AG08395 (cell line): ENCODE measurements around the gene CLSTN2.

Experiments used
- DNase-seq: peaks from one replicate; pipeline ENCODE4 v3.0.0; 2012; ENCODE audit warnings: mixed read lengths, low spot score

CLSTN2 gene

DNA sequence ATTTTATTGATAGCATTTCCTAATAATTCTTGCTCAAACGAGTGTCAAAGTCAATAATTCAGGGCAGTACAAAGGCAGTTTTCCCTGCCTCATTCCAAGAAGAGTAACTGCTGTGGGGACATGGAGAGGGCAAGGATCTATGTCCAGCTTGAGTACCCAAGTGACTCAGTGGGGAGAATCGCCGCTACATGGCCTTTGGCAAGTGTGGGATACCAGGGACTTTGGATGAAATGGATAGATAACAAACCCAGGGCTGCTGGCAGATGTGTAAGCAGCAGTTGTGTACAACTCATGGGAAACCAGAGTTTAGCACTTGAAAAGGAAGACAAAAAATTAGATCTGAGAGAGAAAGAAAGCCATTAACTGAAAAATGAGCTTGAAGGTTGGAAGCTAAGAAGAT lies 620.7 kb downstream of the CLSTN2 start:
- no peak for DNase-seq

DNA sequence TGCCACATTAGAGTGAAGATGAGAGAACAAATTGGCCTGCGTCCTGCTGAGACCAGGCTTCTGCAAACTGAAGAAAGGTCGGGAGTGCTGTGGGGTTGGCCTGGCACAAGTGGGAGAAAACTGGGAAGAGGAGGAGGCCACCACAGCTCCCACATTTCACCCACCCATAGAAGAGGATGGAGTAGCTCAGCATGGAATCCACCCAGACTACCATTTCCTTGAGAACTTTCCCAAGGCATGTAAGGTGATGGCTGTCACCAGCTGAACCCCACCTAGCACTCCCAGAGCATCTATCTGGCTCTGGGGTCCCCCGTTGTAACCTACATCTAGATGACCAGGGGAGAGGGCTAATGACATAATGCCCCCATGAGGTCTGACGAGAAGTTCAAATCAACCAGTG lies 622.5 kb downstream of the CLSTN2 start:
- no peak for DNase-seq

DNA sequence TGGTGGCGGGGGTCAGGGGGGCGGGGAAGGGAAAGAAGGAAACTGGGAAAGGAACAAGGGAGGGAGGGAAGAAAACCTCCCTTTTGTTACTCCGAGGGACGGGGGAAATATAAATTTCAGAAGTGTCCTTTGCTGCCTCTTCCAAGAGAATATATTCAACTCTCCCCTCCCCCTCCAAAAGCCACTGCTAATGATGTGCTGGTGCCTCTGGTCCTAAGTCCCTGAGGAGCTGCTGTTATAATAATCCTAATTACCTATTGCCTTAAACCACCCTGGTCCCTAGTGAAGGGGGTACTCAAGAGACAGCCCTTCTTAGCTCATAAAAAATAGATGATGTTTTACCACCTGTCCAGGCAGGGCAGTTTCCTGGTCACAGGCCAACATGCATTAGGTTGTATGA lies 624.6 kb downstream of the CLSTN2 start:
- DNase-seq: no peak

DNA sequence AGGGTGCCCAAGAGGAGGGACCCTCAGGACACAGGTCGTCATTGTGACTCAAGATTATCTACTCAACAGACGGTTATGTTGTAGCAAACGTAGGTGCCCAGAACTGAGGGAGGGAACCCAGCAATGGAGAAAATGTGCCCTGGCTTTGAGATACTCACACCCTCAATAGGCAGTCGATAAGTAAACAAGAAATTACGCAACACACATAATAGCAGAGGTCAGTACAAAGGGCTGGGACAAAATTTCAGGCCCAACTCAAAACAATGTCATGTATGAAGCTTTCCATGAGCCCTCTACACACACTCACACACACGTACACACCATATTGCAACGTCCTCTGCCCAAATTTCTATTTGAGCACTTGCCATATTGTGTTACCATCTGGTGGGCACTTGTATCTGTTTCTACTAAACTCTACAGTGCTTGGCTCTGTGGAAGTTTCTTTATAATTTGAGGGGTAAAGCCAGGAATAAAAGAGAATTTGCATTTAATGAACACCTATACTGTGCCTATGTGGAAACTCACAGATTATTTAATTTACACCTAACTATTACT lies 628.3 kb downstream of the CLSTN2 start:
- no peak for DNase-seq

DNA sequence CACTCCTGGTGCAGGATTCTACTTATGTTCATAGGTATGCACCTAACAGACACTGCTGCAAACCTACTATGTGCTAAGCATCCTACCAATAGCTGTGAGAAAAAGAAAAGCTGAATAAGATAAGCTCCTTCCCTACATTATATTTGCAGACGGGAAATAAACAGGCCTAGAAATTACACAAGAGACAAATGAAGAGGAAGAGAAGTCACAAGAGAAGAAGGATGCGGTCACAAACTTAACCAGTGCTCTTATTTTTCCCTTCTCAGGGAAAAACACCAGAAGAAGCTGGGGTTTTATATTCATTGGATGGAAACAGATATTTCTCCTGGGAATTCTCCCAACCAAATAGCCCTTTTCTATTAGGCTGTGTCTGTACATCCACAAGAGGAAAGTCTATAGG lies 633.1 kb downstream of the CLSTN2 start:
- no peak for DNase-seq

DNA sequence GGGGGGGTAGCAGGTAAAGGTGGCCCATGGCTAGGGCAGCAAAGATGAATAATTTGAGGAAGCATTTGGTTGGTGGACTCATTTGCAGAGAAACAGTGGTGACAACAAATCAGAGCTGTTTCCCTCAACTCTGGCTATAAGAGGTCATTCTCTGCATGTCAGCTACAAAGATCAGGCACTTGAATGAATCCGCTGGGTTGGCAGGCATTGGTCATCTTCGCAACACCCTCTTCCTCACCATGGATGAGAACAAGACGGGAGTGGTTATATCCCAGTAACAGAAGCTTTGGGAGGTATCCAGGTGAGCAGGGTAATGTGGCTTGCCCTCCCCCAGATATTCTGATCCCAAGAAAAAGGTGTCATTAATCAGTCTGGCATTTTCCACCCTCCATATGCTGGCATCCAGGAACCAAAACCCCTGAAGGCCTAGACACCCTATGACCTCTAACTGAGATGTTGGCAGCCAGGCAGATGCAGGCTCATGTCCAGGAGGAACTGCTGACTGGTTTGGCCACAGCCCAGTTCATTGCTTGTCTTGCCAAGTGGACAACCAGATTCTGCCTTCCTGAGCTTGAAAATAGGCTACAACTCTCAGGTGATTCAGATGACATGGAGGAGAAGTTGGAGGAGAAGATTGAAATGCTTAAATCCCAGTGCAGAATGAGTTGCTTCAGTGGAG lies 634.0 kb downstream of the CLSTN2 start:
- DNase-seq: no peak

DNA sequence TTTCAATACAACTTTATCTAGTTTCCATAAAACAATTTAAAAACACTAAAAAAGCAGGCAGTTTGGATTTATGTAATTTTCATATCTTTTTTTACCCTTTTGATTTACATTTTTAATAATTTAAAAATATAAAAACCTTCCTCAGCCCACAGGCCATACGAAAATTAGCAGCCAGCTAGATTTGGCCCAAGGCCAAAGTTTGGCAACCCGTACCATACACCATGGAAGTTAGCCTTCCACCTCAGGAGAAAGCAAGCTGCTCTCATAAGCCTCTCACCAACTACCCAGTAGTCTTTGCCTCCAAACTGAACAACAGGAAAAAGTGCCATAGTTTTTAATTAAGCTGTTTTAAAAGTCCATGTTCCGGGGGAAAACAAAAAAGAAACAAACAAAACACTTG lies 635.6 kb downstream of the CLSTN2 start:
- DNase-seq: no peak

DNA sequence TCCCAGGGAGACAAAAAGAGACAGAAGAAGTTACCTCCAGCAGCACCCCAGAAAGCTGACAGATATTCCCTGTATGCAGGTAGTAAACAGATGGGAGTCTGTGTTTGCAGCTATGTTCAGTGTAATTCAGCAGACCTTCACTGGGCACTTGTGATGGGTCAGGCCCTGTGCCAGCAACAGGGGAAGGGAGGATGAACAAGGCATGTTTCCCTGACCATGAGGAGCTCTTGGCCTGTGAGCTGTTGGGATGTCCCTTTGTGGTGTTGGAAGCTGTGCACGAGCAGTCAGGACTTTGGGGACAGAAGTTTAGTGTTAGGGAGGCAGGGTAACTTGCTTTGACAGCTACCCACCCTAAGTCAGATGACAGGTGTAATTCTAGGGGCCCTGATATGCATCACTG lies 636.9 kb downstream of the CLSTN2 start:
- no peak for DNase-seq

DNA sequence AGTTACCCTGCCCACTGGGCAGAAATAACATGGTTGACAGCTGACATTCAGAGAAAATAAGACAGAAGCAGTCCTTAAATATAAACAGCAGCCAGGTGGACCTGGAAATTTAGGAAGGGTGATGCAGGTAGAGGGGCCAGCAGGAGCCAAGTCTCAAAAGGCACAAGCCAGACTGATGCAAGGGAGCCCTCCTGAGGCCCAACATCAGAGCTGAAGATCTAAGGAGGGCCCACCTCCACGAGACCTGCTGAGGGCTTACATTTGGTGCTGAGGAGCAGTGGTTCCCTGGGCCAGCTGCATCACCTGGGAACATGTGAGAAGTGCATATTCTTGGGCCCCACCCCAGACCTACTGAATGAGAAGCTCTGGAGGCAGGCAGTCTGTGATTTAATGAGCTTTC lies 637.3 kb downstream of the CLSTN2 start:
- no peak for DNase-seq

DNA sequence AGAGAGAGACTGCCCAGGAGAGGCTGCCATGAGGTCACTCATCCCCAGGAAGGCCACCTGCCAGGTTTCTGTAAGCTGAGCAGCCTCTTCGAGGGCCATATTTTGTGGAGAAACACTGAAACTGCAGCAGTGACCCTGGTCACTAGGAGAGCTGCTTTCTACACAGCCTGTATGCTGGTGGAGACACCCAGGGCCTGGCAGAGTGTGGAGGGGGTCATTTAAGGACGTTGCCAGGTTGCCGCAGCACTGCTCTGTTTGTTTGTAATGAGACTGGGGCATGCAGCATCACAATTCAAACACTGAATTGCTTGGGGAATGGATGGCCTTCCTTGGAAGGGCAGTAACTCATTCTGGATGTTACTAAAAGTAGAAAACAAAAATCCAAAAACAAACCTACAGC lies 638.0 kb downstream of the CLSTN2 start:
- DNase-seq: no peak

DNA sequence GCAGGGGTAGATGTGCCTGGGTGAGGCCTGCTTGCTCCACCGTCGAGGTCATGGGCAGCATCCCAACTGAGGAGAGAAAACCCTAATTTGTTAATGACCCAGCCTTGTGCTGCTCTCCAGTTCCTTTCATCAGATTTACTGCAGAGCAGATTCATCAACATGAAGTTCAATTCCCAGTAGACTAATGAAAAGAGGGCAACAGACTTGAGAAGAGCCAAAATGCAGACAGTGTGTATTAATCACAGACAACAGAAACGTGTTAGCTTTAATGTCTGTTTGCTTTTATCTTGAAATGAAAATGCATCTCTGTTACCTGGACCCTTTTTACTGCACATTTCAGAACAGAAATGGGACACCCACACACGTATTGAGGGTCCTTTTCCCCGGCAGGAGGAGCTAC lies 639.4 kb downstream of the CLSTN2 start:
- DNase-seq: no peak

DNA sequence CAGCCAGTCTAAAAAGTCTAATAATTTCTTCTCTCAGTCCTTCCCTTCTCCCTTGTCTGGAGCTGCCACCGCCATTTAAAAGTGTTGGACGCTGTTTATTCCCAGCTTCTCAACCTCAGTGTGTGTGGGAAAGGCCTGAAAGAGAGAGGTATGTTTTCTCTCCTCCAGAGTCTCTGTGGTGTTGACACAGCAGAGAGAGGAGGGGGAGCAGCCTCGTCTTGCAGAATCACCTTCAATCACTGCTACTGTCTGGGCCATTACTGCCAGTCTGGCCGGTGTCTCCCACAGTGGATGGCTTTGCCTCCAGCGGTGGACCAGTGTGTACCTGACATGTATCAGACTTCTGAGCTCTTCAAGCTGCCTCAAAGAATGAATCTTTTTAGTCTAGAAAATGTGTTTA lies 641.5 kb downstream of the CLSTN2 start:
- DNase-seq: no peak

DNA sequence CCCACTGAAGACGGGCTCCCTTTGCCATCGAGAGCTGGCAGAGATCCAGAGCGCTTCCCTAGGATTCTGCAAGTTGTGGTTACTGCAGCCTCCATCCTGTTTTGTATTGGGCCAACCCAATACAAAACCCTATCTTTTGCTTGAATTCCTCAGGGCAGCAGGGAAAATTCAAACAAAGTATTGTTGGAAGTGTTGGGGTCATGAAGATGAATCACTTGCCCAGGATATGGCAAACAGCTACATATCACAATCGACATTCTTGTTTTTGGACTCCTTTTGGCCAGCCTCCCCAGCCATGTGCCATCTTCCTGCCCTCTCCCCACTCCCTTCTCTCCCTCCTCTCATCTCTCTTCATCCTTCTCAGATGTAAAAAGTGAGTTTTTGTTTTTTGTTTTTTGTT lies 642.9 kb downstream of the CLSTN2 start:
- no peak for DNase-seq

DNA sequence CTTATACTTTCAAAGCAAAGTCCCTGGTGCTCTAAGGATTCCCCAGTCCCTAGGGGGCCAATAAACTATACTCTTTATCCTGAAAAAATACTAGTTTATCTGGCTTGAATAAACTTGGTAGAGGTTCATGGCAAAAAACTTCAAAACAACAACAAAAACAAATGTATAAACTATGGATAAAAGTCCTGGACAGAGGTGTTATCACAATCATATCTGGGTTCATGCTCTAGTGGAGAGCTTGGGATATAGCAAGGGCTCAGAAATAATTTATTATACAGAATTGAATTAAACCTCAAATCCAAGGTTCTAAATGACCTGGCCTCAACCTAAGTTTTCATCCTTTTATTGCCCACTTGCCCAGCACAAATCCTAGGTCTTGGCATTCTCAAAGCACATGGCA lies 644.3 kb downstream of the CLSTN2 start:
- DNase-seq: no peak

DNA sequence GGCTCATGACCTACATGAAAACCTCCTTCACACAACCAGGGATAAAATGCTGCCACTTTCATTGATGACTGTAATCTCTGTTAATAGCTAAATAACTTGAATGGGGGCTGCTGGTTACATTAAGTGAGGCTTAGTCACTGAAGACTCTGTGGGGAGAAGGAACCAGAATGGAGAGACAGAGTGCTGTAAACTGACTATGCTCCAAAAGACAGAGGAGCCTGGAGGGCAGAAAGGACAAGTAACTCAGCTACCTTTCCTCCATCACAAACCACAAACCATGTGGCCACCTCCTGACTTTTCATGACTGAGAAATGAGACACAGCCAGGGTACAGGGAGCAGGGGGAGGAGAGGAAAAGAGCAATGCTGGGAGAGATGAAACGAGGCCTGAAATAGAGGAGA lies 645.8 kb downstream of the CLSTN2 start:
- DNase-seq: no peak

DNA sequence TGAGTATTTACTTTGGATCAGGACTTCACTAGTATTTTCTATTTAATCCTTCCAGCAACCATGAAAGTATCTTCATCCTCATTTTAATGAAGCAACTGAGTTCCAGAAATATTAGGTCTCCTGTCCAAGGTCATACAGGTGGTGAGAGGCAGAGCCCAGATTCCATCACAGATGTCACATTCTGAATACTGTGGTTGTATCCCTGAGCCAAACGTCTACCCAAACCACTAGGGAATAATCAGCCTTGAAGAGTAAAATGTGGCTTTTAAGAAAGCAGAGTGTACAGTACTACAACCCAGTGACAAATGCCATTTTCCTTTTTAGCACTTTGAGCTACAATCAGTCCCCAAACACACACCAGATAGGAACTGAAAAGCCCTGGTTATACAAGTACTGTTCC lies 649.6 kb downstream of the CLSTN2 start:
- DNase-seq: no peak

DNA sequence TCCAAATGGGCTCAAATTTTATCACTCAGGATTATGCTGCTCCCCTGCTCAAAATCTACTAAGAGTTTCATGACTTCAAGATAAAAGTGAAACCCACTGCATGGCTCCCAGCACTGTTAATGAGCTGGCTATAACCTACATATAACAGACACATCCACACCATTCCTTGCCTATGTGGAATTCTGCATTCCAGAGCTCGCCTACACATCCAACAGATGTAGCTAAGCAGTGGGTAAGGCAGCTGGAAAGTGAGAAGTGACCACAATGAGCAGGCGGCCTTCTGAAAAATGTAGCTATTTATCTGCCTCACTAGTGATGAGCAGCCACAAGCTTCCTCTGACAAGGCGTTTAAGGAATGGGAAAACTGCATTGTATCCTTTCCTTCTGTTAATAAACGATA lies 650.8 kb downstream of the CLSTN2 start:
- no peak for DNase-seq

DNA sequence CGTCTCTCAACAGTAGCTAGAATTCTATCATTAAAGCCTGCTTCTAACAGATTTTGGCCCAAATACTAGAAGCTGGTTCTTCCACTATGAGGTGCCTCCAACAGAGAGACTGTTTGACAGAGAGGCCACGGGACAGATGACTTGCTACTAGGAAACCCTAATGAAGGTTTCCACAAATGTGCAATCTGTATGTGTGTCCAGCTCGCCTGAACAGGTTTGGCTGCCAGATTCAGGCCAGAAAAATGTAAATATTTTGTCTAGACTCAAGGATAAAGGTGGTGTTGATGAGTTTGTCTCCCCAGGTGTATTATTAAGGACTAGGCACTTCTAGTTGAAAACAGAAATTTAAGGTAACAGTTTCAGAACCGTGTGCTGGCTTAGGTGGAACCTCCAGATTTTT lies 651.3 kb downstream of the CLSTN2 start:
- DNase-seq: no peak

DNA sequence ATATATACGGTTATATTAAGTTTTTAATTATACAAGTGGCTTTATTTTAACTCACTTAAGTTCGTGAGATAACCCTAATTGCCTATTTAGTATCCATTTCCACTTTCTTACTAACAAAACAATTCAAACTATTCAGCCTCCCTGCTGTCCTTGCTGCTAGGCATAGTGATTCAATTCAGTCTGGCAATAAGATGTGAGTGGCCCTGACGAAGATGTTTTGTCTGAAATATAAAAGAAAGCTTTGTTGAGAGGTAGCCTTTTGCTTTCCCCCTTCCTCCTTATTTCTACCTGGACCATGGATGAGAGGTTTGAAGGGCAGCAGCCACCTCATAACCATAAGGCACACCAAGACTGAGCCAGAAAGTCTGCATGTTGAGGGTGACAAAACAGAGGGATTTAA lies 653.6 kb downstream of the CLSTN2 start:
- DNase-seq: no peak

DNA sequence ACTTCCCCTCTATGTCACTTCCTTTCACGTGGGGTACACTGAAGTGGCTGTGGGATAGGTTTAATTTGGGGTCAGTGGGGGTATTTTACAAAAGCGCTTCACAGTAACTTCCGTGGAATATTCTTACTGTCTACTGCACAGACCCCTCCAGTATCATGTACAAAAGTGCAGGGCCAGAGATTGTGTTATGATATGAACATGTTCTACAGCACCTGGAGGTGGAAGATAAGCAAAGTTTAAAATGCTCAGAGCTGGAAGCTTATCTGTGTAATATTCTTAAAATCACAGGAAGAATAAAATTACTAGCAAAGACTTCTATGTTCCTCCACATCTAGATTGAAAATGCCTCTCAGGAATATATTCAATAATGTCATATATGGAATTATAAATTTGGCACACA lies 658.8 kb downstream of the CLSTN2 start:
- no peak for DNase-seq

DNA sequence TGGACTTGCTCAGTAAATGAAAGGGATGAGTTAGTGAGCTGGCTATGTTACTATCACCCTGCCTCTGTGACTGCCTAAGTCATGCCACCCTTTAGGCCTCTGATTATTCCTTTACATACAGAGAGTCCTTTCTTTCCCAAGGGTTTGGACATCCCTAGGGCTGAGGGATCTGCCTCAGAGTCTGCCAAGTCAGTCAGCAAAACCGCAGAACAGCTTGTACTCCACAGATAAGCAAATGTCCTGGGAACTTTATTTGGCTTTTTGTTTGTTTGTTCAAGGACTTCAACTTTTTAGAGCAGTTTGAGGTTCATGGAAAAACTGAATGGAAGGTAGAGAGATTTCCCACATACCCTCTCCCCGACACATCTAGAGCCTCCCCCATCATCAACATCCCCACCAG lies 660.3 kb downstream of the CLSTN2 start:
- DNase-seq: no peak

DNA sequence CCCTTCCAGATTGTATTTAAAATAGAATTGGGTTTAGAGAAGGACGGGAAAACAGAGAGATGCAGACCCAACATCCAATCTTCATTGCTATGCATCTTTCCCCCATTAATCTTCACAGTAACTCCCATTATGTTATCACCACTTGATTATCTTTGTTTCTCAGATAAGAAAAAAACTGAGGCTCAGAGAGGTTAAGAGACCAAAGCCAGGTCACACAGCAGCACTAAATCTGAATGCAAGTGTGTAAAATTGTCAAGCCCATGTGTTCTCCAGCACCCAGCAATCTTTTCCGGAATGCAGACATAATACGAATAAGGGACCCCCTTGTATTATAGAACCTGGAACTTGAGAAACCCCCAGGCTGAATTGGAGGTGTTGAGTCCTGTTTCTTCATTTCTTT lies 662.4 kb downstream of the CLSTN2 start:
- no peak for DNase-seq

DNA sequence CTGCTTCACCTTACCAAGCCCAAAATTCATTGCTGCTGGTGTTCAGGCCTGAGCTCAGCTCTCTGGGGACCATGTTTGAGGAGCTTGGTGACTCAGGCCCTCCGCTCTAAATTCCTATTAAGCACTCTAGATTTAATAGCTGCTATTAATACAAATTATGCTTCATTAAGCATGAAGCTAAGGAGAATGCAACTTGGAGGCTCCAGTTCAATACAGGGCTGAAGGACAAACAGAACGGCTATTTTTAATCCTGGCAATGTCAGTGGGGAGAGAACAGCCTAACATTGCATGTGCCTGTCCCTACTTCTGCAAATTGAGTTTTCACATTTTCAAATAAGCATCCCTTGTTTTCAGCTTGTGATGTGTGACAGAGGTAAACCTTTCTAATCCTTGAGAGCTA lies 662.8 kb downstream of the CLSTN2 start:
- no peak for DNase-seq

DNA sequence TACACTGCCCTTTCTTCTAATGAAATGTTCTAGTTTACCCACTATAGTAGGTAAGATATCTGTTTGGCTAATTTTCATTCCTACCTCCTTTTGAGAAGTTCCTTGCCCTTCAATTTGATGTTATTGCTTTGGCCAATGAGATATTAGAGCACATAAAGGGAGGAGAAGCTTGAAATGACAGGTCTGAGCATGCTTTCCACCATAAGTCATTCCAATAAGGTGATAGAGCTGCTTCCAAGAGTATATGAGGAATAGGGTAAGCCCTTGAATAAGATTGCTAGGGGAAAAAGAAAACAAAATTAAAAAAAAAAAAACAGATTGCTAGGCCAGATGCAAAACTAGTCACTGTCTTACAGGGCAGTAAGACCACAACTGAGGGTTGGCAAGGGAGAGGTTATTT lies 664.0 kb downstream of the CLSTN2 start:
- DNase-seq: no peak

DNA sequence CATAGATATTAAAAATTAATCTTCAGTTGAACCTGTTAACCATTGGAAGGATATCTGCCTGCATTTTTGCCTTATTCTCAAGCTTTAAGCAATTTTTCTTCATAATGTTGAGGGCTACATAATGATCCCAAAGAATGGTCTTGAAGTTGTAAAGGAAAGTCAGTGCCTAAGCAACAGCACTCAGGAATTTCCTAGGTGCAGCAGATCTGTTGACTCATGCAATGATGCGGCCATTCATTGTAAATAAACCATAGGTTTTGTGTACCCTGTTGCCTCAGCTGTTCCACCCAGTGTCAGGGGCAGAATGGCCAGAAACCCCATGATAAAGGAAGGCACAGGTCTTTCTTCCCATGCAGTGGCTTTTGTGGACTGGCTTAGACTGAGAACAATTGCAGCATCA lies 664.5 kb downstream of the CLSTN2 start:
- no peak for DNase-seq
